ENCODE results near the gene MPZL2. TPM values are rescaled to one million over a fixed set of nuclear protein-coding genes. Genes with fewer than 3 reads are reported as not detected.

Gene MPZL2
- total and polyA plus RNA-seq, 2 of the 13 experiments (the other 11 are each of a cell fraction or from before 2014, with no cell fraction given), result 27.9 to 53.7 TPM

- peak; percentile 94 for TF ChIP-seq MED8 (CRISPR knock-in tag; IDR thresholded peaks at IDR 0.05; ENCODE audit: insufficient replicate concordance)
- TF ChIP-seq, protein P1, sequence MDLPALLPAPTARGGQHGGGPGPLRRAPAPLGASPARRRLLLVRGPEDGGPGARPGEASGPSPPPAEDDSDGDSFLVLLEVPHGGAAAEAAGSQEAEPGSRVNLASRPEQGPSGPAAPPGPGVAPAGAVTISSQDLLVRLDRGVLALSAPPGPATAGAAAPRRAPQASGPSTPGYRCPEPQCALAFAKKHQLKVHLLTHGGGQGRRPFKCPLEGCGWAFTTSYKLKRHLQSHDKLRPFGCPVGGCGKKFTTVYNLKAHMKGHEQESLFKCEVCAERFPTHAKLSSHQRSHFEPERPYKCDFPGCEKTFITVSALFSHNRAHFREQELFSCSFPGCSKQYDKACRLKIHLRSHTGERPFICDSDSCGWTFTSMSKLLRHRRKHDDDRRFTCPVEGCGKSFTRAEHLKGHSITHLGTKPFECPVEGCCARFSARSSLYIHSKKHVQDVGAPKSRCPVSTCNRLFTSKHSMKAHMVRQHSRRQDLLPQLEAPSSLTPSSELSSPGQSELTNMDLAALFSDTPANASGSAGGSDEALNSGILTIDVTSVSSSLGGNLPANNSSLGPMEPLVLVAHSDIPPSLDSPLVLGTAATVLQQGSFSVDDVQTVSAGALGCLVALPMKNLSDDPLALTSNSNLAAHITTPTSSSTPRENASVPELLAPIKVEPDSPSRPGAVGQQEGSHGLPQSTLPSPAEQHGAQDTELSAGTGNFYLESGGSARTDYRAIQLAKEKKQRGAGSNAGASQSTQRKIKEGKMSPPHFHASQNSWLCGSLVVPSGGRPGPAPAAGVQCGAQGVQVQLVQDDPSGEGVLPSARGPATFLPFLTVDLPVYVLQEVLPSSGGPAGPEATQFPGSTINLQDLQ (CRISPR knock-in tag; IDR thresholded peaks at IDR 0.05), result no peak
- 0 out of 2 replicates have a peak, but pooled peaks have one; percentile 30 for TF ChIP-seq MEF2D (CRISPR knock-in tag; IDR thresholded peaks at IDR 0.05)
- no peak; the same call in 1 of the 2 replicates for TF ChIP-seq ZNF557 (CRISPR knock-in tag; IDR thresholded peaks at IDR 0.05)
- peak; percentile 67; the same call in 1 of the 2 replicates for TF ChIP-seq MIXL1 (CRISPR knock-in tag; IDR thresholded peaks at IDR 0.05)
- TF ChIP-seq MED13 (CRISPR knock-in tag; IDR thresholded peaks at IDR 0.05), result peak; percentile 92
- 0 out of 2 replicates have a peak, but pooled peaks have one; percentile 73 for TF ChIP-seq RARG (CRISPR knock-in tag; IDR thresholded peaks at IDR 0.05; ENCODE audit: low read depth)
- peak; percentile 33; the same call in 1 of the 2 replicates for TF ChIP-seq ZFP36L1 (CRISPR knock-in tag; IDR thresholded peaks at IDR 0.05)
- no peak for TF ChIP-seq CHD2 (IDR thresholded peaks at IDR 0.05; ENCODE audit: low read depth, low read length)
- TF ChIP-seq LBX2 (CRISPR knock-in tag; IDR thresholded peaks at IDR 0.05; ENCODE audit: borderline replicate concordance), result 0 out of 2 replicates have a peak, but pooled peaks have one; percentile 22
- TF ChIP-seq HMGXB3 (CRISPR knock-in tag; IDR thresholded peaks at IDR 0.05; ENCODE audit: borderline replicate concordance), result peak; percentile 83
- TF ChIP-seq IKZF5 (CRISPR knock-in tag; IDR thresholded peaks at IDR 0.05), result peak; percentile 74
- no peak for TF ChIP-seq JARID2 (CRISPR knock-in tag; IDR thresholded peaks at IDR 0.05; ENCODE audit: insufficient replicate concordance)
- peak; percentile 54; the same call in 1 of the 2 replicates for TF ChIP-seq DMAP1 (CRISPR knock-in tag; IDR thresholded peaks at IDR 0.05)
Observed at GRCh38 chr11:118212131-118212725, 51.9 kb downstream of the MPZL2 start (continued).
